Panc1 (cell line): Measurements from ENCODE around the gene SPINK4. TPM values are rescaled to one million over a fixed set of nuclear protein-coding genes. Genes with fewer than 3 reads are reported as not detected.
A peak's percentile ranks its signal among the peaks of the same experiment; 100 is the strongest.

ENCODE experiments used
- ATAC-seq: fragments of 200-7000 bp; cut with Tn5 transposase; 2 replicates; pipeline ENCODE4 v1.9.1; 2020; ENCODE audit warnings: mild to moderate bottlenecking, moderate library complexity
- BruUV-seq: library from RNA; stranded (reverse); fragments of 400-500 nt; replicated peaks from 2 replicates; lab custom pipeline; 2021; lab: Mats Ljungman, UMichigan
- CTCF ChIA-PET: fragments of 300-600 bp; sonication (Branson Sonifier 250); formaldehyde crosslinking; loops from one replicate; lab custom pipeline; 2022; ENCODE audit warnings: antibody characterized with exemption; lab: Charles Lee
- POLR2A ChIA-PET: fragments of 300-600 bp; sonication (Branson Sonifier 250); formaldehyde crosslinking; loops from one replicate; lab custom pipeline; 2022; ENCODE audit warnings: antibody characterized with exemption; lab: Charles Lee
- DNase-seq: peaks from one replicate; pipeline ENCODE4 v3.0.0-alpha.2; 2010; ENCODE audit warnings: low read depth, low spot score
- H3K27ac ChIP-seq: 2 replicates; pipeline ENCODE4 v1.5.1; 2011; ENCODE audit warnings: mild to moderate bottlenecking, low read length, inconsistent platforms
- H3K27me3 ChIP-seq: fragments of 200-500 bp; sonication (Bioruptor generic); 2 replicates; pipeline ENCODE4 v1.6.0; 2014; ENCODE audit warnings: low read length, inconsistent platforms; ENCODE audit not compliant: control insufficient read depth, insufficient read depth
- H3K36me3 ChIP-seq: fragments of 200-500 bp; sonication (Bioruptor generic); 2 replicates; pipeline ENCODE4 v1.5.1; 2014; ENCODE audit warnings: inconsistent platforms, mild to moderate bottlenecking, low read length, moderate library complexity; ENCODE audit not compliant: control insufficient read depth, insufficient read depth
- H3K4me1 ChIP-seq: 2 replicates; pipeline ENCODE4 v1.5.1; 2011; ENCODE audit warnings: inconsistent platforms, mild to moderate bottlenecking, low read length, moderate library complexity; ENCODE audit not compliant: control insufficient read depth, insufficient read depth
- H3K4me3 ChIP-seq, 2 experiments: 2 replicates each; pipeline ENCODE4 v1.5.1; 2011 to 2012; ENCODE audit warnings: low read depth in 2 of 2, low read length in 2 of 2, mild to moderate bottlenecking in 2 of 2, inconsistent platforms in 1 of 2, moderate library complexity in 1 of 2
- H3K9me3 ChIP-seq: fragments of 200-500 bp; sonication (Bioruptor generic); 2 replicates; pipeline ENCODE4 v1.5.1; 2014; ENCODE audit warnings: low read depth, mild to moderate bottlenecking, inconsistent platforms, low read length, moderate library complexity; ENCODE audit not compliant: control insufficient read depth, insufficient read depth
- POLR2AphosphoS5 ChIP-seq: IDR thresholded peaks from 2 replicates; pipeline ENCODE4 v1.6.1; 2012; ENCODE audit warnings: mild to moderate bottlenecking, low read depth, low read length, moderate library complexity
- SIN3A ChIP-seq: IDR thresholded peaks from 2 replicates; pipeline ENCODE4 v1.6.1; 2012; ENCODE audit warnings: low read depth, mild to moderate bottlenecking, low read length, moderate library complexity, borderline replicate concordance; ENCODE audit not compliant: insufficient read depth
- TCF7L2 ChIP-seq: IDR thresholded peaks from 2 replicates; pipeline ENCODE4 v1.6.1; 2011; ENCODE audit warnings: mild to moderate bottlenecking, low read depth, low read length, inconsistent platforms
- in situ Hi-C: cut with HindIII; loops from 2 replicates; pipeline ENCODE4 v1.10.0; 2016; ENCODE audit warnings: low sequenced_read_pairs, low pct_unique_long_range_greater_than_20kb
- intact Hi-C: fragments of 100-400 bp; cut with micrococcal nuclease; formaldehyde crosslinking; loops from one replicate; pipeline ENCODE4 v1.10.0; 2022; ENCODE audit not compliant: unreplicated experiment
- total RNA-seq: library from RNA; stranded (reverse); gene quantifications from one replicate; pipeline ENCODE4 v1.2.1, GENCODE V29; 2021; ENCODE audit not compliant: unreplicated experiment
- TF ChIP-seq, protein P1 (sequence below): fragments of 450-650 bp; IDR thresholded peaks from 2 replicates; pipeline ENCODE4 v1.5.1; 2017; ENCODE audit warnings: mild to moderate bottlenecking
- TF ChIP-seq, protein P2 (sequence below), 2 experiments: IDR thresholded peaks; 2 replicates each; pipeline ENCODE4 v1.6.1; 2011 to 2012; ENCODE audit warnings: low read depth in 2 of 2, control low read depth in 1 of 2, low read length in 1 of 2, mild to moderate bottlenecking in 1 of 2, moderate library complexity in 1 of 2; ENCODE audit not compliant: insufficient read depth in 1 of 2

Gene SPINK4
- total RNA-seq, 1 experiment from 2014 or later, result not detected

DNA sequence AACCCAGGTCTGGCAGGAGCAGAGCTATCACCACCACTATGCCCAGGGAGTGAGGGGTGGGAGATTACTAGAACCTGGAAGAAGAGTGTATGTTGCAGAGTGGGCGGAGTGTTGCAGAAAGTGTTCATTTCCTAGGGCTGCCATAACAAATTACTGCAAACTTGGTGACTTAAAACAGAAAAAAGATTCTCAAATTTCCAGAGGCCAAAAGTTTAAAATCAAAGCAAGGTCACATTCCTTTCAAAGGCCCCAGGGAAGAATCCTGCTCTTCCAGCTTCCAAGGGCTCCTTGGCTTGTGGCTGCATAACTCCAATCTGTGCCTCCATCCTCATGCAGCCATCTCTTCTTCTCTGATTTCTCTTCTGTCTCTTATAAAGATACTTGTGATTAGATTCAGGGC, 30.6 kb upstream of the SPINK4 start:
- no peaks in the 10 kb centered on the region for H3K9me3 ChIP-seq
- no peak for TF ChIP-seq SIN3A
- in situ Hi-C loops (no loop called here), intact Hi-C loops (no loop called here)
- no peak for ATAC-seq
- BruUV-seq, result no TSS peak
- no peak for DNase-seq
- no peaks in the 10 kb centered on the region for H3K27me3 ChIP-seq
- POLR2A ChIA-PET, result no interaction called here
- CTCF ChIA-PET, result no interaction called here
- H3K4me1 ChIP-seq, result no peaks in the 10 kb centered on the region
- H3K36me3 ChIP-seq, result no peaks in the 10 kb centered on the region
- H3K4me3 ChIP-seq, result no peak overlapping the region
- no peak overlapping the region for H3K27ac ChIP-seq

DNA sequence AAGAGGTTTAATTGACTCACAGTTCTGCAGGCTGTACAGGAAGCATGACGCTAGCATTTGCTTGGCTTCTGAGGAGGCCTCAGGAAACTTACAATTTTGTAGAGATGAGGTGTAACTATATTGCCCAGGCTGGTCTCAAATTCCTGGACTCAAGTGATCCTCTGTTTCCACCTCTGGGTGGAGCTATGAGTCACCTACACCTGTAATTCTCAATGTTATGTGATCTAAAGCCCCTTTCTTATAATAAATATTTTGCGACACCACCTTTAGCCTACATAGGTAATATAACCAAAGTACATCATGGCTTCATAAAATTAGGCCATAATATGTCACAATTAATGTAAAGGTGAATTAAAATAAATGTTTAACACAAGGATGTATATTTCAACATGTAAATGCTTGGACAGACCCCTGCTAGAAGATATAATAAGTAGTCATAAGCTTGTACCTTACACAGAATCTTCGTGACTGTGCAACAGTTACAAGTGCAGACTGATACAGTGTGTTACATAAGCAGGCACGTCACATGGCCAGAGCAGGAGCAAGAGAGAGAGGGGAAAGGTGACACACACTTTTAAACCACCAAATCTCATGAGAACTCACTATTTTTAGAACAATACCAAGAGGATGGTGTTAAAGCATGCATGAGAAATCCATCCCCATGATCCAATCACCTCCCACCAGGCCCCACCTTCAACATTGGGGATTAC, 29.8 kb upstream of the SPINK4 start:
- ATAC-seq (no peak), DNase-seq (no peak)
- H3K4me3 ChIP-seq, result no peak overlapping the region
- H3K9me3 ChIP-seq, result no peaks in the 10 kb centered on the region
- in situ Hi-C loops (no loop called here), intact Hi-C loops (no loop called here)
- POLR2A ChIA-PET, result no interaction called here
- no peaks in the 10 kb centered on the region; the same call in 1 of the 2 replicates for H3K27me3 ChIP-seq
- no peak overlapping the region for H3K27ac ChIP-seq
- H3K36me3 ChIP-seq, result no peaks in the 10 kb centered on the region
- H3K4me1 ChIP-seq, result no peaks in the 10 kb centered on the region
- no TSS peak for BruUV-seq
- TF ChIP-seq, protein P1, sequence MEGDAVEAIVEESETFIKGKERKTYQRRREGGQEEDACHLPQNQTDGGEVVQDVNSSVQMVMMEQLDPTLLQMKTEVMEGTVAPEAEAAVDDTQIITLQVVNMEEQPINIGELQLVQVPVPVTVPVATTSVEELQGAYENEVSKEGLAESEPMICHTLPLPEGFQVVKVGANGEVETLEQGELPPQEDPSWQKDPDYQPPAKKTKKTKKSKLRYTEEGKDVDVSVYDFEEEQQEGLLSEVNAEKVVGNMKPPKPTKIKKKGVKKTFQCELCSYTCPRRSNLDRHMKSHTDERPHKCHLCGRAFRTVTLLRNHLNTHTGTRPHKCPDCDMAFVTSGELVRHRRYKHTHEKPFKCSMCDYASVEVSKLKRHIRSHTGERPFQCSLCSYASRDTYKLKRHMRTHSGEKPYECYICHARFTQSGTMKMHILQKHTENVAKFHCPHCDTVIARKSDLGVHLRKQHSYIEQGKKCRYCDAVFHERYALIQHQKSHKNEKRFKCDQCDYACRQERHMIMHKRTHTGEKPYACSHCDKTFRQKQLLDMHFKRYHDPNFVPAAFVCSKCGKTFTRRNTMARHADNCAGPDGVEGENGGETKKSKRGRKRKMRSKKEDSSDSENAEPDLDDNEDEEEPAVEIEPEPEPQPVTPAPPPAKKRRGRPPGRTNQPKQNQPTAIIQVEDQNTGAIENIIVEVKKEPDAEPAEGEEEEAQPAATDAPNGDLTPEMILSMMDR, result no peak
- TF ChIP-seq SIN3A (no peak), TCF7L2 (no peak)
- TF ChIP-seq, protein P2, sequence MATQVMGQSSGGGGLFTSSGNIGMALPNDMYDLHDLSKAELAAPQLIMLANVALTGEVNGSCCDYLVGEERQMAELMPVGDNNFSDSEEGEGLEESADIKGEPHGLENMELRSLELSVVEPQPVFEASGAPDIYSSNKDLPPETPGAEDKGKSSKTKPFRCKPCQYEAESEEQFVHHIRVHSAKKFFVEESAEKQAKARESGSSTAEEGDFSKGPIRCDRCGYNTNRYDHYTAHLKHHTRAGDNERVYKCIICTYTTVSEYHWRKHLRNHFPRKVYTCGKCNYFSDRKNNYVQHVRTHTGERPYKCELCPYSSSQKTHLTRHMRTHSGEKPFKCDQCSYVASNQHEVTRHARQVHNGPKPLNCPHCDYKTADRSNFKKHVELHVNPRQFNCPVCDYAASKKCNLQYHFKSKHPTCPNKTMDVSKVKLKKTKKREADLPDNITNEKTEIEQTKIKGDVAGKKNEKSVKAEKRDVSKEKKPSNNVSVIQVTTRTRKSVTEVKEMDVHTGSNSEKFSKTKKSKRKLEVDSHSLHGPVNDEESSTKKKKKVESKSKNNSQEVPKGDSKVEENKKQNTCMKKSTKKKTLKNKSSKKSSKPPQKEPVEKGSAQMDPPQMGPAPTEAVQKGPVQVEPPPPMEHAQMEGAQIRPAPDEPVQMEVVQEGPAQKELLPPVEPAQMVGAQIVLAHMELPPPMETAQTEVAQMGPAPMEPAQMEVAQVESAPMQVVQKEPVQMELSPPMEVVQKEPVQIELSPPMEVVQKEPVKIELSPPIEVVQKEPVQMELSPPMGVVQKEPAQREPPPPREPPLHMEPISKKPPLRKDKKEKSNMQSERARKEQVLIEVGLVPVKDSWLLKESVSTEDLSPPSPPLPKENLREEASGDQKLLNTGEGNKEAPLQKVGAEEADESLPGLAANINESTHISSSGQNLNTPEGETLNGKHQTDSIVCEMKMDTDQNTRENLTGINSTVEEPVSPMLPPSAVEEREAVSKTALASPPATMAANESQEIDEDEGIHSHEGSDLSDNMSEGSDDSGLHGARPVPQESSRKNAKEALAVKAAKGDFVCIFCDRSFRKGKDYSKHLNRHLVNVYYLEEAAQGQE (IDR thresholded peaks at IDR 0.05; ENCODE audit: insufficient read depth in 1 of 2, low read depth in 2 of 2, low read length in 1 of 2), result no peak
- CTCF ChIA-PET, result no interaction called here

DNA sequence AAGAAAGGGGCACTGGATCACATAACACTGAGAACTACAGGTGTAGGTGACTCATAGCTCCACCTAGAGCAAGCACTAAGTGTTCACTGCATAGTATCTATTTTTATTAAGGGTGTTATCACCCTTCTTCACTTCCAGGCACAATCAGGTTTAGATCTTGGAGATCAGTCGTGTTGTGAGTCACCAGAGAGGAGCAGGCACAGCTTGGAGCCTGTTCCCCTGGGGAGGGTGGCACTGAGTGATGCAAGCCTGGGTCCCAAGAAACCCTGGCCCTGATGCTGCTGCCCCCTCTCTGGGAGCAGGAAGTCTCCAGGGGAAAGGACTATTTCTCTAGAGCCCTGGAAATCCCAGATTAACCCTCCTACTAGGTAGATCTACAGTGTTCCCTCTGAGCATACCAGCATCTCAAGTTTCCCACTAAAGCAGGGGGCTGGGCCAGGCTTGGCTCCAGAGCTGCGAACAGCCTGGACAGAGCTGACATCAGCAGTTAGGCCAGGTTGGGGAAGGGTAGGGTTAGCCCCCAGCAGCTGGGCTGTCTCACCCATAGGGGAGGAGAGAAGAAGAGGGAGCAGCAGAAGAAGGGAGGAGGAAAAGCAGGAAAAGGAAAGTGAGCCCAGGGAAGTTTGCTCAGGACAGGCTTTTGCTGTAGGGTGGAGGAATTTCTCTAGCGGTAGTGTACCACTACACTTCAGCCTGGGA, 28.1 kb upstream of the SPINK4 start:
- POLR2A ChIA-PET, result no interaction called here
- intact Hi-C loops, result no loop called here
- DNase-seq (no peak), ATAC-seq (peak; percentile 35; the same call in 1 of the 2 replicates)
- no peaks in the 10 kb centered on the region for H3K9me3 ChIP-seq
- no peaks in the 10 kb centered on the region; the same call in 1 of the 2 replicates for H3K27me3 ChIP-seq
- H3K4me3 ChIP-seq, result no peak overlapping the region
- no peaks in the 10 kb centered on the region for H3K4me1 ChIP-seq
- H3K36me3 ChIP-seq, result no peaks in the 10 kb centered on the region
- no peak overlapping the region for H3K27ac ChIP-seq
- CTCF ChIA-PET, result interaction anchor here (0.7 kb wide), 1 partner anchor 102 kb away, joined by 5 read pairs; no protein-coding TSS in a partner anchor
- TF ChIP-seq SIN3A (no peak), POLR2AphosphoS5 (no peak), TCF7L2 (no peak)
- TF ChIP-seq, protein P1, result no peak
- TF ChIP-seq, protein P2 (IDR thresholded peaks at IDR 0.05; ENCODE audit: insufficient read depth in 1 of 2, low read depth in 2 of 2, low read length in 1 of 2), result no peak
- in situ Hi-C loops, result no loop called here
- BruUV-seq, result no TSS peak
